ENCODE measurements around the gene PHF5A.

PHF5A gene

GRCh38 chr22:41418717-41419116, 49.8 kb downstream of the PHF5A start:
- DNase-seq, result no peak

GRCh38 chr22:41417622-41418390, 50.7 kb downstream of the PHF5A start:
- peak; percentile 55 to 99 (median 95) for DNase-seq

GRCh38 chr22:41415554-41415953, 52.9 kb downstream of the PHF5A start:
- DNase-seq, result no peak

GRCh38 chr22:41411021-41411851, 57.3 kb downstream of the PHF5A start:
- DNase-seq, result peak in 51 of 58 donors; percentile 17 to 87 (median 52)

- DNase-seq, result peak in 15 of 58 donors; percentile 13 to 64 (median 31)
Observed at GRCh38 chr22:41410311-41410751, 58.2 kb downstream of the PHF5A start.
